NCI-H1105 (cell line): ENCODE data around the gene BORCS6.
A peak's percentile ranks its signal among the peaks of the same experiment; 100 is the strongest.

ENCODE experiments used
- DNase-seq: peaks from one replicate; lab custom pipeline; 2025; lab: John Stamatoyannopoulos, UW

BORCS6 gene

DNA sequence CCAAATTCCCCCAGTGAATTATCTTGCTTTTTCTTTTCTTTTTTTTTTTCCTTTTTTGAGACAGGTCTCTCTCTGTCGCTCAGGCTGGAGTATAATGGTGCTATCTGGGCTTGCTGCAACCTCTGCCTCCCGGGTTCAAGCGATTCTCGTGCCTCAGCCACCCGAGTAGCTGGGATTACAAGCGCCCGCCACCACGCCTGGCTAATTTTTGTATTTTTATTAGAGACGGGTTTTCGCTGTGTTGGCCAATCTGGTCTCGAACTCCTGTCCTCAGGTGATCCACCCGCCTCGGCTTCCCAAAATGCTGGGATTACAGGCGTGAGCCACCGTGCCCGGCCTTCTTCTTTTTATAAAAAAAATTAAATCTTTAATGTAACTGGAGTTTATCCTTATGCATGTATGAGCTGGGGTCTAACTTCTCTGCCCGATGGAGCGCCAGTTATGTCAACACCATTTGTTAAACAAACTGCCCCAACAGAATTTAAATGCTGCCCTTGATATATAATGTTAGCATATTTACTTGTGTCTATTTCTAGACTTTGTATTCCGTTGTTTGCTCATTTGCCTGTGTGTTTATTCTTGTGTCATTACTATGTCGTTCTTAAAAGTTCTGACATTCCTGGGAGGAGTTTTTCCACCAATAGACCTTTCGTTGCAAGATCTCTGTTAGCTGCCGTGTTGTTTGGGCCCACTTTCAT, 20.9 kb upstream of the BORCS6 start:
- DNase-seq = no peak

GRCh38 chr17:8209907-8210760, 20.2 kb upstream of the BORCS6 start, which contains the start of gene AURKB:
TSS of gene AURKB (minus strand) at chr17:8210575. CDS start at chr17:8210224, 351 bp downstream.
- peak; percentile 96 for DNase-seq

DNA sequence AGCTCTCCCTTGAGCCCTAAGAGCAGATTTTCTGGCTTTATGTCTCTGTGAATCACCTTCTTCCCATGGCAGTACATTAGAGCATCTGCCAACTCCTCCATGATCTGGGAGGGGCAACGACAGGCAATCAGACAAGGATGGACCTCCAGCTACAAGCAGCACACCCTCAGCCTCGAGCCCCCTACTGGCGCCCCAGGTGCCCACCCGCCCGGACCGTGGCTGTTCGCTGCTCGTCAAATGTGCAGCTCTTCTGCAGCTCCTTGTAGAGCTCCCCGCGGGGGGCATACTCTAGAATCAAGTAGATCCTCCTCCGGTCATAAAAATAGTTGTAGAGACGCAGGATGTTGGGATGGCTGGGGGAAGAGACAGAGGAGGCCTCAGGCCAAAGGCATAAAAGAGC, 16.6 kb upstream of the BORCS6 start:
- no peak for DNase-seq

DNA sequence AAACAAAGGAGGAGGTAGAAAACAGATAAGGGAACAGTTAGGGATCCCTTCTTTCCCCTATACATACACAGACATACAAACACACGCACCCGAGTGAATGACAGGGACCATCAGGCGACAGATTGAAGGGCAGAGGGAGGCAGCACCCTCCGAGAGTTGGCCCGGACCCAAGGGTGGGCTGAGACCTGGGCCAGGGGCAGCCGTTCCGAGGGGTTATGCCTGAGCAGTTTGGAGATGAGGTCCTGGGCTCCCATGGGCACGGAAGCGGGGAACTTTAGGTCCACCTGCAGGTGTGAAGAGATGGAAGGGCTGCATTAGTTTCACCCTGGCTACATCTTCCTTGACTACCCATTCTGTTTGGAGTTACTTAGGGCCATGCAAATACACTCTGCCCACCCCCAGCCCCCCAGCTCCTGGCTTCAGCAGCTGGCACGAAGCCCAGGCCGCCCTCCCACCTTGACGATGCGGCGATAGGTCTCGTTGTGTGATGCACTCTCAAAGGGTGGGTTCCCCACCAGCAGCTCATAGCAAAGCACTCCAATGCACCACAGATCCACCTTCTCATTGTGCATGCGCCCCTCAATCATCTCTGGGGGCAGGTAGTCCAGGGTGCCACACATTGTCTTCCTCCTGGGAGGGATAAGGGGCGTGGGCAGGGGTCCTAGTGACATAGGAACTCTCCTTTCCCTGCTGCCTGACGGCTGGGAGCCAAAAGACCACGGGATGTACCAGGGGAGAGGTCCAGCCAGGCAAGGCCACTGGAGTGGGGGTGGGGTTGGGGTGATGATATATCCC, 15.0 kb upstream of the BORCS6 start:
- DNase-seq = no peak

DNA sequence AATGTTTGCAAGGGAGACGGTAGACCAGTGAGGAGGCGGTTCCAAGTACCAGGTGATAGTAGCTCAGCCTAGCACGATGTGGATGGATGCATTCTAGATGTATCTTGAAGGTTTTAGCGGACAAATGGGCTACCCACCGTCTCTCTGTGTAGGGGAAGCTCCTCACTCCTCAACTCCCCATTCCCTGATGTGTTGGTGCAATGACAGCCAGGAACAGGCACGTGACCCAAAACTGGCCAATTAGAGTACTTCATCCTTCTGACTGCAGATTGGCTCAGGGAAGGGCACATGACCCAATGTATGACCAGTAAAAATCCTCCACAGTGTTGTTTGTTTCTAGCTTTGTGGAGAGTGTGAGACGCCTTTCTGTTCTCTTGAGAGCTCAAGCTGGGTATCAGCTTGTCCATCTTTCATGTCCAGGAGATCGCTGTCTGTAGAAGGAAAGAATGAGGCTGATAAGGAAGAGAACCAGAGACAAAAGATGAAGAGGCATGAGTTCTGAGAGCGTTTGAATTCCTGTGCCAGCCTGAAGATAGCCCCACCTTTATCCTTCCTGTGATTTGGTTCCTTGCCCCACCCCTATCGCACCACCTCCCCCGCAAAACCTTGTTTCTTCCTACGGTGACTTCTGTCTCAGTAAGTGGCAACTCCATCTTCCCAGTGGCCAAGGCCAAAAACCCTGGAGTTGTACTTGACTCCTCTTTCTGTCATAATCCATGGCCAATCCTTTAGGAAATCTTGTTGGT, 2.3 kb upstream of the BORCS6 start:
- peak; percentile 96 for DNase-seq

- no peak for DNase-seq
Observed at GRCh38 chr17:8190506-8190905, 526 bp upstream of the BORCS6 start.

DNA sequence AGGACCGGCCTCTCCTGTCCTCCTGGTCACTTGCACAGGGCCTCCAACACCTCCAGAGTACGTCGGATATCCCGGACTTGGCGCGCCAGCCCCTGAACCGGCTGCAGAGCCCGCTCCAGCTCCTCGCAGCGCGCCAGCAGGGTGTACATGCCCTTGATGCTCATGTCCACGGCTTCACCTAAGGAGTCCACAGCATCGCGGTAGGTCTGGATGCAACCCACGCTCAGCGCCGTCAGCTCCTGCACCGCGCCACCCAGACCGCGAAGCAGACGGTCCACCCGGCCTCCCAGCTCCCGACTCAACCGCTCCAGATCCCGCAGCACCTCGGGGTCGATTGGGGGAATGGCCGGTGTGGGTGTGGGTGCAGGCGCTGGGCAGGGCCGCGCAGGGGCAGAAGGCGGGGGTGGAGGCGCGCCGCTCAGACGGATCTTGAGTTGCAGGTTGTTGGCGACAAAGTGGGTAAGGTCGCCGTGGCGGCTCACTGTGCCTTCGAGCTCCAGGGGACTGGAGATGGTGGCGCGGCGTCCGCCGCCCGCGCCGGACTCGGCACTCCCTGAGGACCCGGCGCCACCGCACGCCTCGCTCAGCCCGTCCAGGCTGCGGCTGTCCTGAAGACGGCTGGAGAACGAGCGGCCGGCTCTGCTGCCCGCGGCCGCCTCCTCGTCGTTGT, 804 bp downstream of the BORCS6 start:
- DNase-seq = no peak

DNA sequence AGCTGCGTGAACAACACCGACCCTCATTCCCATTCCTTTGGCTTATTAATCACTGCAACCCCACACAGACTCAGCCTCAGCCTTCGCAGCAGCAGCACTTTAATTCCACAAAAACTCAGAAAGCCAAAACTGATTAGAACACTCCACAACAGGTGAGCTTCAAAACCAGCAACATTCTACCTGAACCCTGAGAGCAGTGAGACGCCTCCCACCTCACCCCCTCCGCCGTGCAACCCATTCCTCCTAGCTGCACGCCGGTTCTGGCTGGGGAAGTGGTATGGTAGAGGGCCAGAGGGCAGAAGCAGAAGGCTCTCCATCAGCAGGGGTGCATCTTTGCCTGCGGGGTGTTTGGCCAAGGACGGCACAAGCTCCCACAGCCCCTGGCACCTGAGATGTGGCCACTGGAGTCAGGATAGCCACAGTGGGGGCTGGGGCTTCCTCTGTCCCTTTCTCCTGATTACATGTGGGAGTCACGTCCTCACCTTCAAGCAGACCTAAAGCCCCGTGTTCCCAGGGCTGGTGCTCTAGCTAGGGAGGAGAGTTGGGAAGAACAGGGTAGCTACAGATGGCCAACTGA, 1.6 kb downstream of the BORCS6 start:
- DNase-seq = no peak

- DNase-seq = peak; percentile 98
Observed at GRCh38 chr17:8187517-8188262, 2.3 kb downstream of the BORCS6 start.

- peak; percentile 94 for DNase-seq
Observed at GRCh38 chr17:8186787-8187516, 3.0 kb downstream of the BORCS6 start.

DNA sequence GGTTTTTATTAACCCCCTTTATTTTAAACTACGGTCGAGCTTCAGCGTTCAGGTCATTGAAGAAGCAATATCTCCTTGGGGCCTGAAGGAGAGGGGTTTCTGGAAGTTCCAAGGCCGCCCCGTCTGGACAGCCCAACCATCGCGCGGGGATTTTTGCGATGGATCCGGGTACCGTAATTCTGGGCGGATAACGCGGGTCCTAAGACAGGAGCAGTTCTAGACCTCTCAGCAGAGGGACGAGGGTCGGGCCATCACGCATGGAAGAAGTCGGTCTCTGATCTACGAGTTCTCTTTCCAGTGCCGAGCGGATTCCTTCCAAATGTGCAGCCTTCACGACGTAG, 3.6 kb downstream of the BORCS6 start:
- no peak for DNase-seq

DNA sequence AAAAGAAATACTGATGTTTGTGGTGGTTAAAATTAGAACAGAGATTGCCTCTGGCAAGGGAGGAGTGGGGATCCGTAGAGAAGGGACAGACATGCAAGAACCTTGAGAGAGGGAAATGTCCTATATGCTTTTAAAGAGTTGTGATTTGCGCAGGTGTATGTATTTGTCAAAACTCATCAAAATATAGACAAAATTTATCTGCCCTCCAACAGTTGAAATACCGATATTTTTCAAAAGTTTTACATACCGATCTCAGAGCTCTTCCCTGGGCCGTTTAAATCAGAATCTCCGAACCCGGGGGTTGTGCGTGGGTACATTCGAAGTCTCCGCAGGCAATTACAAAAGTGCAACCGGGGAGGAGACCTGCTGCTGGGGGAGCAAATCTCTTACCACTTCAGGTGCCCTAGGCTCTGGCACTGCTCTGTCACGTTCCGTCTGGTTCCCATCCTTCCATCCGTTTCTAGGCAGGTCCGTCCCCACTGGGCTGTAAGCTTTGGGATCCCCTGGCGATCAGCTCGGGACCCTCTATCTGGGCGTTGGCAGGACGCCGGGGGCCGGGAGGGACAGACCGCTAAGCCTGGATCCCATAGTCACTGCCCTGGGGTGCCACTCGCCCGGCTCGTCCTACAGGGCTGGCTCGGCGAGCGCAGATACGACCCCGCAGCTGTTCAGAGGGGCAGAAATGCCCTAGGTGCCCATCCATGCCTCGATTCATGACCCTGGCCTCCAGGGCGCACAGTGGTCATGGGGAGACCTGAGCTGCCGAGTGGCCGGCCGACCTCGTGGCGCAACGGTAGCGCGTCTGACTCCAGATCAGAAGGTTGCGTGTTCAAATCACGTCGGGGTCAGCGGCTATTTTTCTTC, 4.2 kb downstream of the BORCS6 start:
- peak; percentile 84 for DNase-seq

DNA sequence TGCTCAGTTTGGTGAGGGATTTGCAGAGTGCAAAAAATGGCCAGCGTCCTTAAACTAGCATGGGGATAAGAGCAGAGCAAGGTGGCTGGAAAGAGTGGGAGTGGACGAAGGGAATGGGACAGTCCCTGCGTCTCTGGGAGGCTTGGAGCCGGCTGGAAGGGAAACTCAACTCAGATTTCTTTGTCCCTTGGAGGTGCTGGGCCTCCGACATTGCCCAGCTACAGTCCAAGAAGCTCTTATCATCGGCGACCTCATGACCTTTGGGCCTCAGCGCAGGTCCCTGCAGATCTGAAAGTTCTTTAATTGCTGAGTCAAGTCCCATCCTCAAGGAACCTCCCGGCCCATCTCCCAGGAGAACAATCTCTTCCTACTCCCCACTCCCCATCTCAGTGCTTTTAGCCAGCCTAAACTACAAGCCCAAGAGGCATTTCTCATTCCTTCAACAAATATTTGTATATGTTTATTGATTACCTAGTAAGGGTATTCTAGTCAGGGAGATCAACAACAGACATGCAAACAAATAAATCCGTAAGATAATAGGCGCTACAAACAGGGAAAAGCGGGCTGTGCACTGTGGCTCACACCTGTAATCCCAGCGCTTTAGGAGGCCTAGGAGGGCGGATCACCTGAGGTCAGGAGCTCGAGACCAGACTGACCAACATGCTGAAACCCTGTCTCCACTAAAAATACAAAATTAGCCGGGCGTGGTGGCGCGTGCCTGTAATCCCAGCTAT, 12.8 kb downstream of the BORCS6 start:
- no peak for DNase-seq

DNA sequence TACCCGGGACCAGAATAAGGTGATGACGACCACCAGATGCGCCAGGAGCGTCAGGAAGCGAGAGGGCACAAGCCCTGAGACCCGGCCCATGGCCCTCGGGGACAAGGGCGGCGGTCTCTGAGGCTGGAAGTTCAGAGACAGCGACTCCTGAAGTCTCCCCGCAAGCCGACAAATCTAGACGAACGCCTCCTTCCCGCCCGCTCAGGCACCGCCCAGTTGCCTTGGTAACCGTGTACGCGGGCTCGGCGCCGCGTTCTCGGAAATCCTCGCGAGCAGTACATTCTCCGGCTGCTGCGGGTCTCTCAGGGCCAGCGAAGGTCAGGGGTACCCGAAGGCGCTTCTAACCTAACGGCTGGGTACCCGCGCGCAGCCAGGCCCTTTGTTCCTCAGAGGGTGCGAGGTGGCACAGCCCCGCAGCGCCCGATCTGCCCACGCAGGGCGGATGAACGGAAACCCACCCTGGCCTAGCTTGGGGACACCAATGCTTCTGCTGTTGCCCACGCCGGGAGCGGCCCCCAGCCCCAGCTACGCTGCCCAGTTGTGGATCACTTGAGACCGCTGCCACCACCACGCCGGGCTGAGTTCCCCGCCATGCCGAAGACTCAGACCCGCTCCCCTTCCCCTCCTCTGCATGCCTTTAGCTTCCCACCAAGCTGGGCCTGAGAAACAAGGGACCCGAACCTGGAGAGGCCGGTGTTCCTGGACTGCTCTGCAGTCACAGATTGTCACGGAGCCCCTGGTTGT, 13.6 kb downstream of the BORCS6 start, which contains the start of gene TMEM107:
TSS of gene TMEM107 (minus strand) at position 184 of the 744 bp plus-strand sequence. CDS start at position 90, 94 bp downstream.
- DNase-seq = peak; percentile 94

GRCh38 chr17:8175795-8176196, 14.2 kb downstream of the BORCS6 start:
- DNase-seq = no peak

DNA sequence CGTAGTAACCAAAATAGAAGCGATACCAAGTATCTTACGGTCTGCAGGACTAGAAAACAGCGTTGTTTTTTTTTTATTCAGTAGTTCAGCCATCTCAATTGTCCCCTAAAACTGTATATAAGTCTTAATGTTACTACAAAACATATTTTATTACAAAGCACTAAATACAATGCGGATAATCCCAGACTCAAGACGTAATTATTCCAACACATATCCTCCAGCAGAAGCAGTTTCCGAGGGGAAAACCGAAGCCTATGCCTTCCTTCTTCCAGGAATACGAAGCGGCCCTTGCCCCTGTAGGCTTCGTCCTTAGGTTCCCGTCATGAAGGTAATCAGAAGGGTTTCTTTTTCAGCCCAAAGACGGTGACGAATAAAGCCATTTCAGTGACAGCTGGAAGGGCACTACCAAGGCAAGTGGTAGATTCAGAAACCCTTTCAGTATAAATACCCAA, 16.1 kb downstream of the BORCS6 start:
- DNase-seq = no peak
